NCI-H2107 treated with DMSO at 0.1 percent for 48 hours (cell line): ENCODE measurements around the gene NFKBIE.
A peak's percentile ranks its signal among the peaks of the same experiment; 100 is the strongest.

Experiments used
- DNase-seq: peaks from one replicate; lab custom pipeline; 2025; ENCODE audit not compliant: unreplicated experiment; lab: John Stamatoyannopoulos, UW

The NFKBIE gene

GRCh38 chr6:44275271-44275748, 10.0 kb upstream of the NFKBIE start:
- no peak for DNase-seq

GRCh38 chr6:44273617-44274016, 8.3 kb upstream of the NFKBIE start:
- no peak for DNase-seq

GRCh38 chr6:44272999-44273566, 7.7 kb upstream of the NFKBIE start:
- DNase-seq = no peak

GRCh38 chr6:44272529-44272928, 7.2 kb upstream of the NFKBIE start:
- DNase-seq = no peak

GRCh38 chr6:44271914-44272313, 6.6 kb upstream of the NFKBIE start:
- DNase-seq = no peak

GRCh38 chr6:44271406-44271723, 6.0 kb upstream of the NFKBIE start:
- DNase-seq = no peak

- DNase-seq = no peak
Observed at GRCh38 chr6:44270526-44271405, 5.4 kb upstream of the NFKBIE start.

GRCh38 chr6:44269921-44270525, 4.7 kb upstream of the NFKBIE start, which contains the start of gene TMEM151B:
Gene TMEM151B, plus strand, starts transcription at chr6:44270450. Its CDS starts 293 bp downstream, at chr6:44270743.
- no peak for DNase-seq

- no peak for DNase-seq
Observed at GRCh38 chr6:44269178-44269920, 4.0 kb upstream of the NFKBIE start.

- peak; percentile 17 for DNase-seq
Observed at GRCh38 chr6:44268095-44268628, 2.8 kb upstream of the NFKBIE start.

- no peak for DNase-seq
Observed at GRCh38 chr6:44267252-44267651, 1.9 kb upstream of the NFKBIE start.

GRCh38 chr6:44266347-44266746, 996 bp upstream of the NFKBIE start:
- no peak for DNase-seq

- no peak for DNase-seq
Observed at GRCh38 chr6:44265722-44266233, 427 bp upstream of the NFKBIE start.

- no peak for DNase-seq
Observed at GRCh38 chr6:44264154-44265006, 971 bp downstream of the NFKBIE start.

- no peak for DNase-seq
Observed at GRCh38 chr6:44263354-44264100, 1.8 kb downstream of the NFKBIE start.

- DNase-seq = no peak
Observed at GRCh38 chr6:44262467-44263353, 2.6 kb downstream of the NFKBIE start.

- no peak for DNase-seq
Observed at GRCh38 chr6:44261581-44261980, 3.8 kb downstream of the NFKBIE start.
